ENCODE data around the gene MYH10. TPM values are rescaled to one million over a fixed set of nuclear protein-coding genes. Genes with fewer than 3 reads are reported as not detected.

The MYH10 gene
- total and polyA plus RNA-seq, 9 of the 15 experiments (the other 6 are each of a cell fraction or from before 2014, with no cell fraction given) = 16.3 to 95.3 (median 39.7) TPM

DNA sequence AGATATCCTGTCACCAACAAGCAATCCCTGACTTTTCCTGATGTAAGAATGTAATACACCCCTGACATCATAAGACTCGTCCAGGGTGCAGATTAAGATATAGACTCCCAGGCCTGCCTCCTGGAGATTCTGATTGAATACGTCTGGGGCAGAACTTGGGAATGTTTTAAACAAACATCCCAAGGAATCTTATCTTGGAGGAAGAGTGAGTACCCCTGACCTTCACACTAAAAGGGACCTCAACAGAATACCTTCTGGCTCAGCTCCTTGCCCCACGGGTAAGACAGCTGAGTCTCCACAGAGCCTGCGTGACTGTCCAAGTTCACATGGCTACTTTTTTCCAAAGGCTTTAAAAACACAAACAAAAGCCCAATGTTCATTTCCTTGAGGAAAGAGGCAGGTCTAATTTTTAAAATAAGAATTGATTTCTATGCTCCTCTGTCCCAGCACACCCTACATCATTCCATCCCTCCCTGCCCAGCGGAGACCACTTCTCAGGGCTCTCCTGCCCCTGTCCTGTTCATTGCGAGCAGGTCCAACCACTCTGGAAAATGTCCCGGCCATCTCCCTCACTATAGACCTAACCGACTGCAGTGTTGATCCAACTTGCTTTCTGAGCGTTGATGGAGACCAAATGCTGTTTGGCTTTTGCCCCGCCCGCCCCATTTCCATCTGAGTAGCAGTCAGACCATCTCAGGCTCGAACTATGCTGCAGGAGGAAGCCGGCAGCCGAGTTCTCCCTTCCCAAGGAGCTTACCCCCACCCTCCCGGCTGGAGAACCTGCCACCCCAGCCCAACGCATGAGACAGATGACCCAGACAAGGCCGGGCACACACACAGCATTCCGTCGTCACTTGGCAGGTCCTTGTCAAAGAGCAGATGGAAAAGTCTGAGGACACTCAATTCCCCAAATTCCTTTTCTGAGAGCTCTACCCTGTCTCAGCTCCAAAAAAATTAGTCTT is 44.1 kb upstream of the MYH10 start:
- Histone ChIP-seq H3K4me2 (ENCODE audit: insufficient read depth, low read length) (no peak overlapping the region), H3K27me3 (ENCODE audit: control insufficient read depth in 2 of 2, insufficient read depth in 2 of 2, low read length in 2 of 2) (peaks cover 4 to 14% of the 10 kb centered on the region in 2 experiments; a peak in 2 of 5 replicates), H3K4me1 (replicated peaks in 1 of 2; ENCODE audit: control insufficient read depth in 2 of 2, insufficient read depth in 2 of 2, low read length in 2 of 2) (no peaks in the 10 kb centered on the region), H3K9me1 (ENCODE audit: control insufficient read depth, insufficient read depth, low read length) (no peaks in the 10 kb centered on the region), H3K9ac (ENCODE audit: insufficient read depth in 1 of 2, low read depth in 2 of 2, low read length in 2 of 2) (no peak overlapping the region), H2AFZ (ENCODE audit: low read depth, low read length) (no peak overlapping the region), H3K36me3 (ENCODE audit: control insufficient read depth, insufficient read depth, low read length) (no peaks in the 10 kb centered on the region), H3K79me2 (ENCODE audit: control insufficient read depth, insufficient read depth, low read length) (no peaks in the 10 kb centered on the region), H3K9me3 (replicated peaks; ENCODE audit: control insufficient read depth, insufficient read depth, low read depth, low read length) (no peaks in the 10 kb centered on the region), H3K4me3 (no peak overlapping the region), H4K20me1 (replicated peaks; ENCODE audit: control insufficient read depth, insufficient read depth, low read length) (no peaks in the 10 kb centered on the region), H3K27ac (ENCODE audit: extremely low read depth, low read depth, low read length) (no peak overlapping the region)
- 0% methylated on average over 17 of the region's 19 CpGs for WGBS (ENCODE audit: insufficient coverage, low coverage, missing lambda C conversion rate)
- ATAC-seq (no peak), DNase-seq (ENCODE audit: extremely low read depth in 1 of 4, low spot score in 3 of 4) (no peak), FAIRE-seq (no peak)
- in situ Hi-C loops (cut with MboI) = no loop called here
- no peak for TF ChIP-seq RBM17 (IDR thresholded peaks at IDR 0.05; ENCODE audit: borderline replicate concordance, low read depth, low read length)
- TF ChIP-seq MTF1 (CRISPR knock-in tag; IDR thresholded peaks at IDR 0.05; ENCODE audit: borderline replicate concordance) = no peak
- TF ChIP-seq FOSL1 (tag; conservative IDR thresholded peaks at IDR 0.05) = no peak
- no peak for TF ChIP-seq ELK3 (CRISPR knock-in tag; IDR thresholded peaks at IDR 0.05)
- no peak for TF ChIP-seq NCOR1 (IDR thresholded peaks at IDR 0.05)
- TF ChIP-seq NFE2L1 (tag; IDR thresholded peaks at IDR 0.05; ENCODE audit: borderline replicate concordance, low read depth) = no peak
- TF ChIP-seq NRF1 (conservative IDR thresholded peaks at IDR 0.05 in 1 of 2, IDR thresholded peaks at IDR 0.05 in 1 of 2) = no peak
- TF ChIP-seq, protein P1, sequence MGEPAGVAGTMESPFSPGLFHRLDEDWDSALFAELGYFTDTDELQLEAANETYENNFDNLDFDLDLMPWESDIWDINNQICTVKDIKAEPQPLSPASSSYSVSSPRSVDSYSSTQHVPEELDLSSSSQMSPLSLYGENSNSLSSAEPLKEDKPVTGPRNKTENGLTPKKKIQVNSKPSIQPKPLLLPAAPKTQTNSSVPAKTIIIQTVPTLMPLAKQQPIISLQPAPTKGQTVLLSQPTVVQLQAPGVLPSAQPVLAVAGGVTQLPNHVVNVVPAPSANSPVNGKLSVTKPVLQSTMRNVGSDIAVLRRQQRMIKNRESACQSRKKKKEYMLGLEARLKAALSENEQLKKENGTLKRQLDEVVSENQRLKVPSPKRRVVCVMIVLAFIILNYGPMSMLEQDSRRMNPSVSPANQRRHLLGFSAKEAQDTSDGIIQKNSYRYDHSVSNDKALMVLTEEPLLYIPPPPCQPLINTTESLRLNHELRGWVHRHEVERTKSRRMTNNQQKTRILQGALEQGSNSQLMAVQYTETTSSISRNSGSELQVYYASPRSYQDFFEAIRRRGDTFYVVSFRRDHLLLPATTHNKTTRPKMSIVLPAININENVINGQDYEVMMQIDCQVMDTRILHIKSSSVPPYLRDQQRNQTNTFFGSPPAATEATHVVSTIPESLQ (CRISPR knock-in tag; IDR thresholded peaks at IDR 0.05) = no peak
- TF ChIP-seq, protein P2, sequence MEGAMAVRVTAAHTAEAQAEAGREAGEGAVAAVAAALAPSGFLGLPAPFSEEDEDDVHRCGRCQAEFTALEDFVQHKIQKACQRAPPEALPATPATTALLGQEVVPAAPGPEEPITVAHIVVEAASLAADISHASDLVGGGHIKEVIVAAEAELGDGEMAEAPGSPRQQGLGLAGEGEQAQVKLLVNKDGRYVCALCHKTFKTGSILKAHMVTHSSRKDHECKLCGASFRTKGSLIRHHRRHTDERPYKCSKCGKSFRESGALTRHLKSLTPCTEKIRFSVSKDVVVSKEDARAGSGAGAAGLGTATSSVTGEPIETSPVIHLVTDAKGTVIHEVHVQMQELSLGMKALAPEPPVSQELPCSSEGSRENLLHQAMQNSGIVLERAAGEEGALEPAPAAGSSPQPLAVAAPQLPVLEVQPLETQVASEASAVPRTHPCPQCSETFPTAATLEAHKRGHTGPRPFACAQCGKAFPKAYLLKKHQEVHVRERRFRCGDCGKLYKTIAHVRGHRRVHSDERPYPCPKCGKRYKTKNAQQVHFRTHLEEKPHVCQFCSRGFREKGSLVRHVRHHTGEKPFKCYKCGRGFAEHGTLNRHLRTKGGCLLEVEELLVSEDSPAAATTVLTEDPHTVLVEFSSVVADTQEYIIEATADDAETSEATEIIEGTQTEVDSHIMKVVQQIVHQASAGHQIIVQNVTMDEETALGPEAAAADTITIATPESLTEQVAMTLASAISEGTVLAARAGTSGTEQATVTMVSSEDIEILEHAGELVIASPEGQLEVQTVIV (CRISPR knock-in tag; IDR thresholded peaks at IDR 0.05; ENCODE audit: borderline replicate concordance) = no peak
- TF ChIP-seq SMARCA5 (IDR thresholded peaks at IDR 0.05) = no peak
- no peak for TF ChIP-seq MAFF (IDR thresholded peaks at IDR 0.05; ENCODE audit: low read length)
- intact Hi-C loops (cut with micrococcal nuclease) = no loop called here
- no TSS peak for BruUV-seq (replicated peaks)
- ChIA-PET POLR2A (interaction anchor here (0.6 kb wide), 2 partner anchors 32 to 176 kb away, joined by 3 read pairs; no protein-coding TSS in a partner anchor), CTCF (ENCODE audit: low intra/inter-chr PET ratio) (no interaction called here)

All from K562 (cell line).